ENCODE results near the gene TSPEAR. TPM values are rescaled to one million over a fixed set of nuclear protein-coding genes. Genes with fewer than 3 reads are reported as not detected.
"Not testable (repeated sequence)": the region's sequence is repeated elsewhere in the genome, so short reads cannot be mapped to it uniquely, and the experiment has no call there.

Gene TSPEAR
- total RNA-seq, 1 donor, result not detected

DNA sequence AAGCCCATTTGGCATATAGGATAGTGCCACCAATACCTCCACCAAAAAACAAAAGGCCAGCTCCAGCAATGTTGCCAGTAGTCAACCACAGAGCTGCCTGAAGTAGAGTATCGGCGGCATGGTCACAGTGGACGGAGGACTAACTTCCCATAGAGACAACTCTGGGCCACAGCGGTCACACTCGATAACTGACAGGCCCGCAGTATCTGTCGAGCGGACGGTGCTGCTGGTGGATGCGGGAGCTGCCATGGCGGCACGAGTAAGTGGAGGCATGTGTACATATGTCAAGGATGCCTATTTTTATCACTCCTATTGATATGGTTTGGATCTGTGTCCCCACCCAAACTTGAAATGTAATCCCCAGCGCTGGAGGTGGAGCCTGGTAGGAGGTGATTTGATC lies 33.5 kb downstream of the TSPEAR start:
- DNase-seq (ENCODE audit: low read depth), result no peak
- no peak overlapping the region for H3K4me3 ChIP-seq (ENCODE audit: low read depth, low read length)
- TF ChIP-seq, protein P1, sequence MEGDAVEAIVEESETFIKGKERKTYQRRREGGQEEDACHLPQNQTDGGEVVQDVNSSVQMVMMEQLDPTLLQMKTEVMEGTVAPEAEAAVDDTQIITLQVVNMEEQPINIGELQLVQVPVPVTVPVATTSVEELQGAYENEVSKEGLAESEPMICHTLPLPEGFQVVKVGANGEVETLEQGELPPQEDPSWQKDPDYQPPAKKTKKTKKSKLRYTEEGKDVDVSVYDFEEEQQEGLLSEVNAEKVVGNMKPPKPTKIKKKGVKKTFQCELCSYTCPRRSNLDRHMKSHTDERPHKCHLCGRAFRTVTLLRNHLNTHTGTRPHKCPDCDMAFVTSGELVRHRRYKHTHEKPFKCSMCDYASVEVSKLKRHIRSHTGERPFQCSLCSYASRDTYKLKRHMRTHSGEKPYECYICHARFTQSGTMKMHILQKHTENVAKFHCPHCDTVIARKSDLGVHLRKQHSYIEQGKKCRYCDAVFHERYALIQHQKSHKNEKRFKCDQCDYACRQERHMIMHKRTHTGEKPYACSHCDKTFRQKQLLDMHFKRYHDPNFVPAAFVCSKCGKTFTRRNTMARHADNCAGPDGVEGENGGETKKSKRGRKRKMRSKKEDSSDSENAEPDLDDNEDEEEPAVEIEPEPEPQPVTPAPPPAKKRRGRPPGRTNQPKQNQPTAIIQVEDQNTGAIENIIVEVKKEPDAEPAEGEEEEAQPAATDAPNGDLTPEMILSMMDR (IDR thresholded peaks at IDR 0.05; ENCODE audit: insufficient read depth, low read length), result no peak

DNA sequence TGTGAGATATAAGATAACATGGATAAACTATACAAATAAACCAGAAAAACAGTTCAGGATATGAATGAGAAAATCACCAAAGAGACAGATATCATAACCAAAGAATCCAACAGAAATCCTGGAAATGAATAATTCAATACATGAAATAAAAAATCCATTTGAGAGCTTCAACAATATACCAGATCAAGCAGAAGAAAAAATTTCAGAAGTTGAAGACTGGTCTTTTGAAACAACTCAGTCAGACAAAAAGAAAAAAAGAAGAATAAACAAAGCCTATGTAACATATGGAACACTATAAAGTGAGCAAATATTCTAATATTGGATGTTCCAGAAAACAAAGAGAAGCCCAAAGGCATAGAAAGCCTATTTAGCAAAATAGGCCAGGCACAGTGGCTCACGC lies 39.5 kb downstream of the TSPEAR start:
- TF ChIP-seq, protein P1 (IDR thresholded peaks at IDR 0.05; ENCODE audit: insufficient read depth, low read length), result no peak
- no peak for DNase-seq (ENCODE audit: low read depth)
- no peak overlapping the region for H3K4me3 ChIP-seq (ENCODE audit: low read depth, low read length)

DNA sequence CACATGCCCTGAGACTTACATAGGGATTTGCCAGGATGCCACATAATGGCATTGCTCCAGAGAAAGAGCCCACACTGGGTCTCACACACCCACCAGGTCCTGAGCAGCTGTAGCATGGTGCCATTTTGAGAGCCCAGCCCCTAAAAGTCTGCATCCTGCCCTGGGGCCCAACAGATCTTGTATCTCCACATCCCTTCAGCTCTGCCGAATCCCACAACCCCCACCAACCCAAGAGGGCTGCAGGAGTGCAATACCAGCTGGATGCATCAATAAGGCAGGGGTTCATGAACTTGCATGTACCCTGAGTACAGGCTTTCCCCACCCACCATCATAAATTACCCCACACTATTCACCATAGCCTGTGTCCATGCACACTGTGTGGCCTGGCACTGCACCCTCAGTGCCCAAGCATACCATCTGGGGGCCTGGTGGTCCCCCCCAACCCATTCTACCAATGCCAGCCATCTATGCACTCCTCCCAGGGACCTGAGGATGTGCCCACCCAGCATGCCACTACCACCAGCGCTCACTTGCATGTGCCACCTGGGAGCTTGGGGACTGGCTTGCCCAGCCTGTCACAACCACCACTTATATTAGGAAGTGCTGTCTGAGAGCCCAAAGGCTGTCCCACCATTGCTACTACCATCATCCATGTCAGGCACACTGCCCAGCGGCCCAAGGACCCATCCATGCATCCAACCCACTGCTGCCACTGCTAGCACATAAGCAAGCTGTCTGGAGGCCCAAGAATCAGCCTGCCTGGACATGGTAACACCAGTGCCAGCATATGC lies 40.5 kb downstream of the TSPEAR start:
- TF ChIP-seq, protein P1 (IDR thresholded peaks at IDR 0.05; ENCODE audit: insufficient read depth, low read length), result no peak
- no peak overlapping the region for H3K4me3 ChIP-seq (ENCODE audit: low read depth, low read length)
- DNase-seq (ENCODE audit: low read depth), result no peak

DNA sequence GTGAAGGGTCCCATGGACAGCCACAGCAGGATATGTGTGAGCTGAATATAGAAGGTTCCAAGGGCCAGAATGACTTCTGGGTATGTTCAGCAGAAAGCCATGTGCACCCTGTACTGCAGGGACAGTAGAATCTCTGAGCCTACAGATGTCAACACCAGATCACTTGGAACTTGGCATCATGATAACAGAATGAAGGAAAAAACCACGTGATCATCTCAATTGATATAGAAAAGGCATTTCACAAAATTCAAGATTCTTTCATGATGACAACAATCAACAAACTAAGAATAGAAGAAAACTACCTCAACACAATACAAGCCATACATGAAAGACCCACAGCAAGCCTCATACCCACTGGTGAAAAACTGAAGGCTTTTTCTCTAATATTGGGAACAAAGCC lies 43.8 kb downstream of the TSPEAR start:
- TF ChIP-seq, protein P1 (IDR thresholded peaks at IDR 0.05; ENCODE audit: insufficient read depth, low read length), result no peak
- no peak overlapping the region for H3K4me3 ChIP-seq (ENCODE audit: low read depth, low read length)
- no peak for DNase-seq (ENCODE audit: low read depth)

DNA sequence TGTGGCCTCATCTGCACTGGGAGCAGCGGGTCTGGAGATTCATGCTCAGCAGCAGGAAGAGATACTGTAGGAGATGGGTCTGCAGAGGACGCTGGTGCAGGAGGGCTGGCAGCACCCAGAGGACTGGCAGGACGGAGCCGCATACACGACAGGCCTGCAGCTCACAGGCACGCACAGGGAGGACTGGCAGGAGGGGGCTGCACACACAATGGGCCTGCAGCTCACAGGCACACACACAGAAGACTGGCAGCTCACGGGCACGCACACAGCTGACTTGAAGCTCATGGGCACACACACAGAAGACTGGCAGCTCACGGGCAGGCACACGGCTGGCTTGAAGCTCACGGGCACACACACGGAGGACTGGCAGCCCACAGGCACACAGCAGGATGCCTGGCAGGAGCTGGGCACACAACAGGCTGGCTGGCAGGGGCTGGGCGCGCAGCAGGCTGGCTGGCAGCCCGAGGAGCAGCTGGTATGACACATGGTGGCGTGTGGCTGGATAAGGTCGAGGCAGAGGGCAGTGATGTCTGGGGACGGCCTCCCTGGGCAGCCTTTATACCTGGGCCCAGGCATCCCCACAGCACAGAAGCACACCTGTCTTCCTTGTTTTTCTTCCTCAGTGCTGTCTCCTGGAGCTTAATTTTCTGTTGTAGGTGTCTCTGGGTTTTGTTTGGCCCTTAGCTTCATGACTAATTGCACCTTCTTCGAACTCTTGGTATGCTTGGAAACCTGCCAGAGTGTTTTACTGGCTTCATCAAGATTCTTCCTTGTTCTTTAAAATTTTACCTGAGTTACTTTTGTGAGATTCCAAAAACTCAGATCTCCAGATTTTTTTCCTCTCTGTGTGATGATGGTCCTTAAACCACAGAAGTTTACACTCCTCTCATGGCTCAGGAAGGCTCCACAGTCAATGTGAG lies 44.7 kb downstream of the TSPEAR start, which contains the start of gene KRTAP12-2:
Gene KRTAP12-2 (minus strand): TSS at position 527 of the 920 bp plus-strand sequence. CDS start 41 bp downstream, at position 486.
- H3K4me3 ChIP-seq (ENCODE audit: low read depth, low read length), result no peak within 1 kb of the TSS
- TF ChIP-seq, protein P1 (IDR thresholded peaks at IDR 0.05; ENCODE audit: insufficient read depth, low read length), result no peak
- no peak for DNase-seq (ENCODE audit: low read depth)

DNA sequence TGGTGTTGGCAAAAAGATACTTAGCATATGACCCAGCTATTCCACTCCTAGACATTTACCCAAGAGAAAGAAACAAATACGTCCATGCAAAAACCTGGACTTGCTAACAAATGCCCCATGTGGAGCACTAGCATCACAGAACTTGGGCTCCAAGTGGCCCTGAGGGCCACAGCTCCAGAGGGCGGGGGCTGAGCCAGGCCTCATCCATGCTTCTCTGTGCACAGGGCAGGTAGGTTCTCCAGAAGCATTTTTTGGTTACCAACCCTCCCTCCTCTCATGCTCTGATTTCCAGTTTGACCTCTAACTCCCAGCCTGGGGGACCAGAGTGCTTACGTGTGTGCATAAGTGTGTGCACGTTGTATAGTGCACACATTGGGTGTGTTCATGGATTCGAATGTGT lies 46.7 kb downstream of the TSPEAR start:
- no peak for DNase-seq (ENCODE audit: low read depth)
- TF ChIP-seq, protein P1 (IDR thresholded peaks at IDR 0.05; ENCODE audit: insufficient read depth, low read length), result no peak
- no peak overlapping the region for H3K4me3 ChIP-seq (ENCODE audit: low read depth, low read length)

DNA sequence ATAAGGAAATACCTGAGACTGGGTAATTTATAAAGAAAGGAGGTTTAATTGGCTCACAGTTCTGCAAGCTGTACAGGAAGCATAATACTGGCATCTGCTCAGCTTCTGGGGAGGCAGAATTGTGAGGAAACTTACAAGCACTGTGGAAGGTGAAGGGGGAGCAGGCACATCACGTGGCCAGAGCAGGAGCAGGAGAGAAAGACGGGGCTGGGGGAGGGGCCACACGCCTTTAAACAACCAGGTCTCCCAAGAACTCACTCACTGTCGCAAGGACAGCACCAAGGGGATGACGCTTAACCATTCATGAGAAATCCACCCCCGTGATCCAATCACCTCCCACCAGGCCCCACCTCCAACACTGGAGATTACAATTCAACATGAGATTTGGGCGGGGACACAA lies 49.8 kb downstream of the TSPEAR start:
- H3K4me3 ChIP-seq (ENCODE audit: low read depth, low read length), result not testable (repeated sequence)

More for the DNA sequence above, 49.8 kb downstream of the TSPEAR start:
- DNase-seq (ENCODE audit: low read depth), result not testable (repeated sequence)
